ENCODE results near the gene KEL. TPM values are rescaled to one million over a fixed set of nuclear protein-coding genes. Genes with fewer than 3 reads are reported as not detected.

KEL gene
- total RNA-seq, 1 donor from 2014 or later = not detected

GRCh38 chr7:143002898-143003297, 40.7 kb upstream of the KEL start:
- Histone ChIP-seq H3K36me3 (ENCODE audit: control insufficient read depth, insufficient read depth, low read length) (no peaks in the 10 kb centered on the region), H3K27me3 (ENCODE audit: control insufficient read depth, insufficient read depth, low read length) (no peaks in the 10 kb centered on the region), H3K4me3 (ENCODE audit: low read depth, low read length) (no peak overlapping the region)
- FAIRE-seq (no peak), DNase-seq (ENCODE audit: low read depth) (peak; percentile 8)
- no peak for TF ChIP-seq CTCF (IDR thresholded peaks at IDR 0.05; ENCODE audit: insufficient read depth, low read length, severe bottlenecking)

GRCh38 chr7:143002106-143002505, 39.9 kb upstream of the KEL start:
- peak; percentile 27 for DNase-seq (ENCODE audit: low read depth)
- H3K36me3 ChIP-seq (ENCODE audit: control insufficient read depth, insufficient read depth, low read length) = no peaks in the 10 kb centered on the region
- FAIRE-seq = no peak
- H3K27me3 ChIP-seq (ENCODE audit: control insufficient read depth, insufficient read depth, low read length) = no peaks in the 10 kb centered on the region
- H3K4me3 ChIP-seq (ENCODE audit: low read depth, low read length) = no peak overlapping the region
- peak; percentile 33 for TF ChIP-seq CTCF (IDR thresholded peaks at IDR 0.05; ENCODE audit: insufficient read depth, low read length, severe bottlenecking)

GRCh38 chr7:143000648-143001047, 38.5 kb upstream of the KEL start:
- no peak for DNase-seq (ENCODE audit: low read depth)
- Histone ChIP-seq H3K36me3 (ENCODE audit: control insufficient read depth, insufficient read depth, low read length) (no peaks in the 10 kb centered on the region), H3K4me3 (ENCODE audit: low read depth, low read length) (no peak overlapping the region), H3K27me3 (ENCODE audit: control insufficient read depth, insufficient read depth, low read length) (no peaks in the 10 kb centered on the region)
- FAIRE-seq = no peak
- TF ChIP-seq CTCF (IDR thresholded peaks at IDR 0.05; ENCODE audit: insufficient read depth, low read length, severe bottlenecking) = no peak

GRCh38 chr7:142999793-143000192, 37.6 kb upstream of the KEL start:
- H3K36me3 ChIP-seq (ENCODE audit: control insufficient read depth, insufficient read depth, low read length) = no peaks in the 10 kb centered on the region
- no peak overlapping the region for H3K4me3 ChIP-seq (ENCODE audit: low read depth, low read length)
- H3K27me3 ChIP-seq (ENCODE audit: control insufficient read depth, insufficient read depth, low read length) = no peaks in the 10 kb centered on the region
- DNase-seq (ENCODE audit: low read depth) (no peak), FAIRE-seq (no peak)
- TF ChIP-seq CTCF (IDR thresholded peaks at IDR 0.05; ENCODE audit: insufficient read depth, low read length, severe bottlenecking) = no peak

- H3K27me3 ChIP-seq (ENCODE audit: control insufficient read depth, insufficient read depth, low read length) = no peaks in the 10 kb centered on the region
These were observed 36.8 kb upstream of the KEL start for GRCh38 chr7:142998966-142999365.

More at GRCh38 chr7:142998966-142999365, 36.8 kb upstream of the KEL start:
- Histone ChIP-seq H3K4me3 (ENCODE audit: low read depth, low read length) (no peak overlapping the region), H3K36me3 (ENCODE audit: control insufficient read depth, insufficient read depth, low read length) (no peaks in the 10 kb centered on the region)
- no peak for DNase-seq (ENCODE audit: low read depth)
- no peak for FAIRE-seq
- TF ChIP-seq CTCF (IDR thresholded peaks at IDR 0.05; ENCODE audit: insufficient read depth, low read length, severe bottlenecking) = no peak

Measured in bronchial epithelial cell (primary cell).